K562 (cell line): ENCODE results near the gene PRDM16. TPM values are rescaled to one million over a fixed set of nuclear protein-coding genes. Genes with fewer than 3 reads are reported as not detected.

Experiments used
- ATAC-seq: fragments of 200-7000 bp; cut with Tn5 transposase; 3 replicates; pipeline ENCODE4 v1.9.1; 2020; ENCODE audit warnings: moderate library complexity
- BruUV-seq: library from RNA; stranded (reverse); fragments of 400-500 nt; replicated peaks from 2 replicates; lab custom pipeline; 2021; lab: Mats Ljungman, UMichigan
- CTCF ChIA-PET: fragments of 300-600 bp; formaldehyde crosslinking; extraction: SDS; loops from one replicate; lab custom pipeline; 2021; ENCODE audit warnings: low intra/inter-chr PET ratio; lab: Yijun Ruan, JAX
- POLR2A ChIA-PET: fragments of 300-600, 350-650 bp; sonication (Branson Sonifier 250); formaldehyde crosslinking; extraction: SDS; loops from one replicate; lab custom pipeline; 2021; ENCODE audit warnings: antibody characterized with exemption, inconsistent platforms; lab: Yijun Ruan, JAX
- DNase-seq, 4 experiments: peaks; one replicate each; pipeline versions ENCODE4 v3.0.0 to v3.0.0-alpha.2; 2011 to 2018; ENCODE audit warnings: low spot score in 3 of 4, mixed read lengths in 3 of 4; ENCODE audit errors: extremely low read depth in 1 of 4
- FAIRE-seq: peaks from 2 replicates; lab custom pipeline; 2011; peaks lifted over from hg19 to GRCh38; lab: Jason Lieb, UNC
- H2AFZ ChIP-seq: 2 replicates; pipeline ENCODE4 v1.6.0; 2011; ENCODE audit warnings: low read depth, low read length, control low read depth, inconsistent platforms
- H3K27ac ChIP-seq: fragments of 200-600 bp; 3 replicates; pipeline ENCODE4 v1.8.0; 2011; ENCODE audit warnings: low read depth, mild to moderate bottlenecking, control low read depth, inconsistent platforms, low read length, moderate library complexity, mixed read lengths; ENCODE audit errors: extremely low read depth
- H3K27me3 ChIP-seq, 2 experiments: fragments of 300-600 bp in 1 of 2; 2 replicates in 1 of 2; 3 replicates in 1 of 2; pipeline versions ENCODE4 v1.6.0 to v1.8.0; 2011; ENCODE audit warnings: inconsistent platforms in 2 of 2, low read length in 2 of 2, mild to moderate bottlenecking in 1 of 2, mixed read lengths in 1 of 2, moderate library complexity in 1 of 2; ENCODE audit not compliant: control insufficient read depth in 2 of 2, insufficient read depth in 2 of 2
- H3K36me3 ChIP-seq: fragments of 300-600 bp; 3 replicates; pipeline ENCODE4 v1.8.0; 2011; ENCODE audit warnings: mild to moderate bottlenecking, low read length, inconsistent platforms; ENCODE audit not compliant: control insufficient read depth, insufficient read depth
- H3K4me1 ChIP-seq, 2 experiments: fragments of 200-600 bp in 1 of 2; replicated peaks in 1 of 2; 2 replicates in 1 of 2; 3 replicates in 1 of 2; pipeline versions ENCODE4 v1.5.1 to v1.8.0; 2011; ENCODE audit warnings: inconsistent platforms in 2 of 2, low read length in 2 of 2, mild to moderate bottlenecking in 1 of 2, mixed read lengths in 1 of 2, moderate library complexity in 1 of 2; ENCODE audit not compliant: control insufficient read depth in 2 of 2, insufficient read depth in 2 of 2
- H3K4me2 ChIP-seq: 2 replicates; pipeline ENCODE4 v1.6.1; 2011; ENCODE audit warnings: low read length, control low read depth, inconsistent platforms, mixed read lengths; ENCODE audit not compliant: insufficient read depth
- H3K4me3 ChIP-seq: fragments of 200-600 bp; sonication (generic), shearing (Covaris generic); 2 replicates; pipeline ENCODE4 v1.5.1; 2016; ENCODE audit warnings: control low read depth, inconsistent platforms
- H3K79me2 ChIP-seq: fragments of 200-600 bp; 3 replicates; pipeline ENCODE4 v1.8.0; 2011; ENCODE audit warnings: low read length, inconsistent platforms; ENCODE audit not compliant: control insufficient read depth, insufficient read depth
- H3K9ac ChIP-seq, 2 experiments: 2 replicates each; pipeline versions ENCODE4 v1.6.0 to v1.6.1; 2011; ENCODE audit warnings: low read depth in 2 of 2, low read length in 2 of 2, control low read depth in 1 of 2, inconsistent platforms in 1 of 2, mild to moderate bottlenecking in 1 of 2, mixed read lengths in 1 of 2; ENCODE audit not compliant: insufficient read depth in 1 of 2
- H3K9me1 ChIP-seq: one replicate; pipeline ENCODE4 v1.6.0; 2011; ENCODE audit warnings: inconsistent platforms, mild to moderate bottlenecking, low read length, moderate library complexity; ENCODE audit not compliant: control insufficient read depth, insufficient read depth
- H3K9me3 ChIP-seq: replicated peaks from 2 replicates; pipeline ENCODE4 v1.5.1; 2011; ENCODE audit warnings: low read depth, low read length, inconsistent platforms; ENCODE audit not compliant: control insufficient read depth, insufficient read depth
- H4K20me1 ChIP-seq: replicated peaks from 2 replicates; pipeline ENCODE4 v1.6.1; 2011; ENCODE audit warnings: low read length, inconsistent platforms, mixed read lengths; ENCODE audit not compliant: control insufficient read depth, insufficient read depth
- BMI1 ChIP-seq: fragments of 150-350 bp; IDR thresholded peaks from 2 replicates; pipeline ENCODE4 v1.6.1; 2014; ENCODE audit warnings: low read length
- CTBP1 ChIP-seq: fragments of 450-650 bp; IDR thresholded peaks from 2 replicates; pipeline ENCODE4 v1.6.1; 2016; ENCODE audit warnings: borderline replicate concordance
- ILK ChIP-seq: fragments of 450-650 bp; IDR thresholded peaks from 2 replicates; pipeline ENCODE4 v1.6.1; 2016; ENCODE audit warnings: missing genetic modification characterization, low read depth, mild to moderate bottlenecking, missing compliant biosample characterization, moderate library complexity, borderline replicate concordance
- KHSRP ChIP-seq: fragments of 450-650 bp; IDR thresholded peaks from 2 replicates; pipeline ENCODE4 v1.6.1; 2017
- RBM17 ChIP-seq: fragments of 200-400 bp; formaldehyde crosslinking; IDR thresholded peaks from 2 replicates; pipeline ENCODE4 v1.6.1; 2017; ENCODE audit warnings: low read depth, mild to moderate bottlenecking, low read length, borderline replicate concordance
- SMC3 ChIP-seq: conservative IDR thresholded peaks from 2 replicates; pipeline ENCODE4 v1.6.1; 2011; ENCODE audit warnings: low read depth, low read length, improper control_type of control experiment; ENCODE audit not compliant: insufficient read depth
- TAL1 ChIP-seq: fragments of 450-650 bp; IDR thresholded peaks from 2 replicates; pipeline ENCODE4 v1.6.1; 2016; ENCODE audit warnings: mild to moderate bottlenecking
- ZBTB1 ChIP-seq: sonication (generic); formaldehyde crosslinking; IDR thresholded peaks from 2 replicates; pipeline ENCODE4 v1.8.1; 2023; ENCODE audit warnings: missing genetic modification reagents, low read depth, mild to moderate bottlenecking, borderline replicate concordance
- ZFPM2 ChIP-seq: fragments of 250-450 bp; sonication (Bioruptor Pico); IDR thresholded peaks from 2 replicates; pipeline ENCODE4 v1.5.1; 2022; ENCODE audit warnings: mild to moderate bottlenecking
- WGBS: fragments of 100-300 bp; shearing (Covaris generic); methylation state at CpG from one replicate; pipeline ENCODE4 v1.1.6; 2016; ENCODE audit warnings: low coverage, mixed read lengths; ENCODE audit not compliant: insufficient coverage; ENCODE audit errors: missing lambda C conversion rate; 5-methylcytosine and 5-hydroxymethylcytosine counted together
- in situ Hi-C: fragments of 300-500 bp; cut with MboI; formaldehyde crosslinking; loops from 4 replicates; pipeline ENCODE4 v1.15.0; 2018; ENCODE audit warnings: inconsistent platforms, mixed read lengths
- intact Hi-C: fragments of 100-400 bp; cut with micrococcal nuclease; formaldehyde crosslinking; loops from 2 replicates; pipeline ENCODE4 v1.14.2; 2022
- polyA plus RNA-seq, 8 experiments: library from polyadenylated mRNA; depleted of rRNA in 4 of 8; stranded (reverse) in 5 of 8; unstranded in 3 of 8; fragments of >200 nt; fragmentation: Nextera tagmentation in 2 of 8; fragmentation: Illumina TruSeq in 1 of 8; extraction: Ambion mirVana in 2 of 8; extraction: Trizol in 1 of 8; gene quantifications; 2 replicates each; pipeline versions ENCODE4 v1.2.1 to v1.2.3, GENCODE V29; 2011 to 2014; ENCODE audit warnings: inconsistent platforms in 1 of 8, missing spikeins in 1 of 8
- total RNA-seq, 7 experiments: library from RNA; depleted of rRNA in 6 of 7; stranded (reverse); fragments of >200 nt in 6 of 7; fragmentation: Illumina TruSeq in 2 of 7; extraction: Trizol in 2 of 7; gene quantifications; 2 replicates each; pipeline versions ENCODE4 v1.2.1 to v1.2.3, GENCODE V29; 2011 to 2021; ENCODE audit warnings: low replicate concordance in 1 of 7
- TF ChIP-seq, protein P1 (sequence below), 2 experiments: fragments of 450-650 bp in 1 of 2; sonication (generic) in 1 of 2; formaldehyde crosslinking; conservative IDR thresholded peaks; 2 replicates each; pipeline versions ENCODE4 v1.4.0 to v1.8.1; 2020 to 2022; ENCODE audit warnings: mild to moderate bottlenecking in 1 of 2, missing genetic modification reagents in 1 of 2
- TF ChIP-seq, protein P2 (sequence below), 2 experiments: fragments of 450-650 bp; IDR thresholded peaks; 2 replicates each; pipeline ENCODE4 v1.6.1; 2016; ENCODE audit warnings: mild to moderate bottlenecking in 2 of 2, borderline replicate concordance in 1 of 2, low read depth in 1 of 2, moderate library complexity in 1 of 2

Gene PRDM16
- total and polyA plus RNA-seq, 9 of the 15 experiments (the other 6 are each of a cell fraction or from before 2014, with no cell fraction given) = 0.10 to 0.27 TPM; not detected in 7

DNA sequence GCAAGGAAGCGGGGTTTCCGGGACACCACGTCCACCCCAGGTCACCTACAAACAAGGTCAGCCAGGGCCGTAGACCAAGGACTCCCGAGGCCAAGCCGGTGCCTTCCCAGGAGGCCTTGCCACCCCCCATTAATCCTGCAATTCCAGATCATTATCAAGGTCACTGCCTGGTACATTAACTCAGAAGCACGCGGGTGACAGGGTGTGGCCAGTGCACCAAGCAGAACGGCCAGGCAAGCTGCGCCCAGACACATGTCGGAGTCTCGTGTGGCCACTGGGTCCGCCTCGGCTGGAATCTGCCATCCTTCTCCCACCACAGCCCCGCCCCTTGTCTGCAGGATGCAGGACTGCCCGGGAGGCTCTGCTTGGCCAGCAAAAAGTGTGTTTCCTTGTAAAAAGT lies 144.7 kb downstream of the PRDM16 start:
- Histone ChIP-seq H3K27ac (no peak overlapping the region), H3K9me1 (no peaks in the 10 kb centered on the region), H3K9me3 (no peaks in the 10 kb centered on the region), H3K36me3 (no peaks in the 10 kb centered on the region), H3K4me3 (no peak overlapping the region), H4K20me1 (peaks cover 17% of the 10 kb centered on the region), H2AFZ (no peak overlapping the region), H3K9ac (no peak overlapping the region), H3K4me2 (no peak overlapping the region), H3K4me1 (no peaks in the 10 kb centered on the region; a peak in 1 of 5 replicates), H3K27me3 (peaks cover 42 to 91% of the 10 kb centered on the region in 2 experiments), H3K79me2 (no peaks in the 10 kb centered on the region)
- DNase-seq = no peak
- in situ Hi-C loops = no loop called here
- no peak for ATAC-seq
- BruUV-seq = no TSS peak
- TF ChIP-seq, protein P1, sequence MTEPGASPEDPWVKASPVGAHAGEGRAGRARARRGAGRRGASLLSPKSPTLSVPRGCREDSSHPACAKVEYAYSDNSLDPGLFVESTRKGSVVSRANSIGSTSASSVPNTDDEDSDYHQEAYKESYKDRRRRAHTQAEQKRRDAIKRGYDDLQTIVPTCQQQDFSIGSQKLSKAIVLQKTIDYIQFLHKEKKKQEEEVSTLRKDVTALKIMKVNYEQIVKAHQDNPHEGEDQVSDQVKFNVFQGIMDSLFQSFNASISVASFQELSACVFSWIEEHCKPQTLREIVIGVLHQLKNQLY (CRISPR knock-in tag; conservative IDR thresholded peaks at IDR 0.05) = no peak
- TF ChIP-seq, protein P2, sequence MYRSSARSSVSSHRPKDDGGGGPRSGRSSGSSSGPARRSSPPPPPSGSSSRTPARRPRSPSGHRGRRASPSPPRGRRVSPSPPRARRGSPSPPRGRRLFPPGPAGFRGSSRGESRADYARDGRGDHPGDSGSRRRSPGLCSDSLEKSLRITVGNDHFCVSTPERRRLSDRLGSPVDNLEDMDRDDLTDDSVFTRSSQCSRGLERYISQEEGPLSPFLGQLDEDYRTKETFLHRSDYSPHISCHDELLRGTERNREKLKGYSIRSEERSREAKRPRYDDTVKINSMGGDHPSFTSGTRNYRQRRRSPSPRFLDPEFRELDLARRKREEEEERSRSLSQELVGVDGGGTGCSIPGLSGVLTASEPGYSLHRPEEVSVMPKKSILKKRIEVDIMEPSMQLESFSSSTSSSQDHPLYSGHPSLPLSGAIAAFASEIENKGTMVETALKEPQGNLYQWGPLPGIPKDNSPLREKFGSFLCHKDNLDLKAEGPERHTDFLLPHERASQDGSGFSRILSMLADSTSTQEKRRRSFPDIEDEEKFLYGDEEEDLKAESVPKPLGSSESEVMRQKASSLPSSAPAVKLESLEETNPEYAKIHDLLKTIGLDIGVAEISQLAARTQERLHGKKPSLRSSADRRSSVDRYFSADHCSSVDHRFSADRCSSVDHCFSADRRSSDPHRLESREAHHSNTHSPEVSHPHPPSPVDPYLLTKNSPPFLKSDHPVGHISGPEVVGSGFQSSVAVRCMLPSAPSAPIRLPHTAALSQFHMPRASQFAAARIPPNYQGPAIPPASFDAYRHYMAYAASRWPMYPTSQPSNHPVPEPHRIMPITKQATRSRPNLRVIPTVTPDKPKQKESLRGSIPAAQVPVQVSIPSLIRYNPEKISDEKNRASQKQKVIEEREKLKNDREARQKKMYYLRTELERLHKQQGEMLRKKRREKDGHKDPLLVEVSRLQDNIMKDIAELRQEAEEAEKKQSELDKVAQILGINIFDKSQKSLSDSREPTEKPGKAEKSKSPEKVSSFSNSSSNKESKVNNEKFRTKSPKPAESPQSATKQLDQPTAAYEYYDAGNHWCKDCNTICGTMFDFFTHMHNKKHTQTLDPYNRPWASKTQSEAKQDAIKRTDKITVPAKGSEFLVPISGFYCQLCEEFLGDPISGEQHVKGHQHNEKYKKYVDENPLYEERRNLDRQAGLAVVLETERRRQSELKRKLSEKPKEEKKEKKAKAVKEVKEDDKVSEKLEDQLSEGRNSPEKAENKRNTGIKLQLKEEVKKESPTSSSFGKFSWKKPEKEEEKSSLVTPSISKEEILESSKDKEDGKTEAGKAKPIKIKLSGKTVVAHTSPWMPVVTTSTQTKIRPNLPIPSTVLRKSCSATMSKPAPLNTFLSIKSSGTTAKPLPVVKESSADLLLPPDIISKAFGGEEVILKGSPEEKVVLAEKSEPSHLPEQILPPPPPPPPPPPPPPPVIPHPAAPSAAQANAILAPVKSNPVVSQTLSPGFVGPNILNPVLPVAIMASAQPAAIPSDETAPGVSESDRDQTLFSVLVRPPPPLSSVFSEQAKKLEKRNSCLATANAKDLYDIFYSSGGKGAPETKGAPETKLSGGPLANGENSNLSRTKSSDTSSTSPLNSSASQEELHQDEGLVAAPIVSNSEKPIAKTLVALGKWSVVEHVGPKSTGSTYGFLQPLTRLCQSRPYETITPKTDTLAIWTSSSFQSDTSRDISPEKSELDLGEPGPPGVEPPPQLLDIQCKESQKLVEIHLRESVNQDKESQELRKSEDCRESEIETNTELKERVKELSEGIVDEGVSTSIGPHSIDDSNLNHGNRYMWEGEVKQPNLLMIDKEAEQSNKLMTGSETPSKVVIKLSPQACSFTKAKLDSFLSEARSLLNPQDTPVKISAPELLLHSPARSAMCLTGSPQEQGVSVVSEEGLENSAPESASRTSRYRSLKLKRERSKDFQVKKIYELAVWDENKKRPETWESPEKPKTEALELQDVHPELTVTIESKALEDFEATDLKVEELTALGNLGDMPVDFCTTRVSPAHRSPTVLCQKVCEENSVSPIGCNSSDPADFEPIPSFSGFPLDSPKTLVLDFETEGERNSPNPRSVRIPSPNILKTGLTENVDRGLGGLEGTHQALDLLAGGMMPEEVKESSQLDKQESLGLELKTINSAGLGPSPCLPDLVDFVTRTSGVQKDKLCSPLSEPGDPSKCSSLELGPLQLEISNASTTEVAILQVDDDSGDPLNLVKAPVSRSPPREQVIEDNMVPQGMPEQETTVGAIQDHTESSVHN (IDR thresholded peaks at IDR 0.05; ENCODE audit: borderline replicate concordance in 1 of 2, low read depth in 1 of 2) = no peak
- TF ChIP-seq BMI1 = no peak
- no peak for TF ChIP-seq RBM17
- no peak for TF ChIP-seq SMC3
- no peak for TF ChIP-seq KHSRP
- no peak for TF ChIP-seq ZFPM2 (CRISPR knock-in tag)
- no peak for TF ChIP-seq TAL1
- no peak for TF ChIP-seq ZBTB1 (CRISPR knock-in tag)
- TF ChIP-seq ILK (tag) = no peak
- no peak for TF ChIP-seq CTBP1
- WGBS = 0% methylated on average over 16 of the region's 16 CpGs
- ChIA-PET CTCF (no interaction called here), POLR2A (no interaction called here)
- intact Hi-C loops = no loop called here
- FAIRE-seq = no peak
